Activated naive CD4-positive, alpha-beta T cell treated with anti-CD3 and anti-CD28 coated beads for 36 hours (primary cell): Measurements from ENCODE around the gene KRTAP10-4. TPM values are rescaled to one million over a fixed set of nuclear protein-coding genes. Genes with fewer than 3 reads are reported as not detected.
"Not testable (repeated sequence)": the region's sequence is repeated elsewhere in the genome, so short reads cannot be mapped to it uniquely, and the experiment has no call there.

Experiments
- CTCF ChIA-PET: fragments of 350-600 bp; sonication (Branson Sonifier 250); formaldehyde crosslinking; loops from one replicate; lab custom pipeline; 2021; ENCODE audit warnings: antibody characterized with exemption; lab: Charles Lee
- DNase-seq: peaks from one replicate; pipeline ENCODE4 v3.0.0-alpha.2; 2020
- H3K27ac Mint-ChIP-seq: one replicate; pipeline ENCODE4 v1.8.0; 2021; ENCODE audit warnings: mild to moderate bottlenecking, mixed read lengths
- H3K27me3 Mint-ChIP-seq: one replicate; pipeline ENCODE4 v1.8.0; 2021; ENCODE audit warnings: low read depth, mixed read lengths
- H3K36me3 Mint-ChIP-seq: one replicate; pipeline ENCODE4 v1.8.0; 2021; ENCODE audit warnings: low read depth, mixed read lengths
- H3K4me1 Mint-ChIP-seq: one replicate; pipeline ENCODE4 v1.8.0; 2021; ENCODE audit warnings: low read depth, mixed read lengths
- H3K4me3 Mint-ChIP-seq: one replicate; pipeline ENCODE4 v1.8.0; 2021; ENCODE audit warnings: mild to moderate bottlenecking, moderate library complexity, mixed read lengths
- H3K9me3 Mint-ChIP-seq: one replicate; pipeline ENCODE4 v1.8.0; 2021; ENCODE audit warnings: mixed read lengths
- intact Hi-C: fragments of 100-400 bp; cut with micrococcal nuclease; formaldehyde crosslinking; loops from one replicate; pipeline ENCODE4 v1.15.1; 2023
- total RNA-seq, 2 experiments: library from RNA; stranded (reverse); gene quantifications; one replicate each; pipeline ENCODE4 v1.2.3, GENCODE V29; 2021

KRTAP10-4 gene
- total RNA-seq, 2 experiments from 2014 or later: not detected

GRCh38 chr21:44579833-44580144 is 6.3 kb downstream of the KRTAP10-4 start:
- Mint-ChIP-seq H3K27me3 (no peaks in the 10 kb centered on the region), H3K27ac (no peak overlapping the region), H3K4me1 (peaks cover 10% of the 10 kb centered on the region), H3K4me3 (no peak overlapping the region), H3K36me3 (peaks cover 1% of the 10 kb centered on the region), H3K9me3 (peaks cover 32% of the 10 kb centered on the region)
- no peak for DNase-seq
- CTCF ChIA-PET: no interaction called here
- intact Hi-C loops: no loop called here

- Mint-ChIP-seq H3K9me3 (peaks cover 32% of the 10 kb centered on the region), H3K4me1 (peaks cover 10% of the 10 kb centered on the region)
- DNase-seq, H3K27ac Mint-ChIP-seq, H3K36me3 Mint-ChIP-seq, H3K4me3 Mint-ChIP-seq, intact Hi-C loops, H3K27me3 Mint-ChIP-seq, CTCF ChIA-PET: not testable (repeated sequence)
Measured at GRCh38 chr21:44580231-44580821, 6.8 kb downstream of the KRTAP10-4 start, which contains the start of gene KRTAP10-5. Gene KRTAP10-5, minus strand, starts transcription at chr21:44580604. Its CDS starts 26 bp downstream, at chr21:44580578.

GRCh38 chr21:44581158-44581557 is 7.6 kb downstream of the KRTAP10-4 start:
- Mint-ChIP-seq H3K4me1 (peaks cover 10% of the 10 kb centered on the region), H3K36me3 (peaks cover 1% of the 10 kb centered on the region), H3K27me3 (no peaks in the 10 kb centered on the region), H3K9me3 (peaks cover 32% of the 10 kb centered on the region), H3K27ac (no peak overlapping the region), H3K4me3 (no peak overlapping the region)
- intact Hi-C loops: no loop called here
- CTCF ChIA-PET: no interaction called here
- no peak for DNase-seq

- CTCF ChIA-PET: no interaction called here
- intact Hi-C loops: no loop called here
- Mint-ChIP-seq H3K4me3 (no peak overlapping the region), H3K27ac (no peak overlapping the region), H3K27me3 (no peaks in the 10 kb centered on the region), H3K9me3 (peaks cover 27% of the 10 kb centered on the region), H3K36me3 (peaks cover 1% of the 10 kb centered on the region), H3K4me1 (peaks cover 10% of the 10 kb centered on the region)
- no peak for DNase-seq
Measured at GRCh38 chr21:44582055-44582454, 8.5 kb downstream of the KRTAP10-4 start.

GRCh38 chr21:44583089-44583799 is 9.7 kb downstream of the KRTAP10-4 start:
- Mint-ChIP-seq H3K4me1 (peaks cover 10% of the 10 kb centered on the region), H3K27ac (no peak overlapping the region), H3K4me3 (no peak overlapping the region), H3K27me3 (no peaks in the 10 kb centered on the region), H3K9me3 (peaks cover 16% of the 10 kb centered on the region), H3K36me3 (peaks cover 1% of the 10 kb centered on the region)
- intact Hi-C loops: no loop called here
- CTCF ChIA-PET: interaction anchor here (1.1 to 1.5 kb wide), 3 partner anchors 36 to 224 kb away, joined by 3 to 4 read pairs (median 3); no protein-coding TSS in a partner anchor
- no peak for DNase-seq

- CTCF ChIA-PET: interaction anchor here (1.1 to 1.5 kb wide), 3 partner anchors 36 to 223 kb away, joined by 3 to 4 read pairs (median 3); no protein-coding TSS in a partner anchor
- peaks cover 16% of the 10 kb centered on the region for H3K9me3 Mint-ChIP-seq
- intact Hi-C loops: no loop called here
Measured at GRCh38 chr21:44583800-44584147, 10.2 kb downstream of the KRTAP10-4 start.

GRCh38 chr21:44585892-44586291 is 12.4 kb downstream of the KRTAP10-4 start:
- no peaks in the 10 kb centered on the region for H3K36me3 Mint-ChIP-seq

More at GRCh38 chr21:44583800-44584147, 10.2 kb downstream of the KRTAP10-4 start:
- peaks cover 1% of the 10 kb centered on the region for H3K36me3 Mint-ChIP-seq
- no peak overlapping the region for H3K4me3 Mint-ChIP-seq
- peak; percentile 70 for DNase-seq
- peaks cover 10% of the 10 kb centered on the region for H3K4me1 Mint-ChIP-seq
- no peak overlapping the region for H3K27ac Mint-ChIP-seq
- no peaks in the 10 kb centered on the region for H3K27me3 Mint-ChIP-seq

GRCh38 chr21:44589094-44589493 is 15.6 kb downstream of the KRTAP10-4 start:
- Mint-ChIP-seq H3K4me3 (no peak overlapping the region), H3K27ac (no peak overlapping the region), H3K27me3 (no peaks in the 10 kb centered on the region), H3K9me3 (no peaks in the 10 kb centered on the region), H3K4me1 (no peaks in the 10 kb centered on the region), H3K36me3 (no peaks in the 10 kb centered on the region)
- intact Hi-C loops: no loop called here
- CTCF ChIA-PET: no interaction called here
- DNase-seq: no peak

More at GRCh38 chr21:44585892-44586291, 12.4 kb downstream of the KRTAP10-4 start:
- intact Hi-C loops: no loop called here
- no peak for DNase-seq
- Mint-ChIP-seq H3K4me3 (no peak overlapping the region), H3K27me3 (no peaks in the 10 kb centered on the region), H3K27ac (no peak overlapping the region), H3K4me1 (peaks cover 10% of the 10 kb centered on the region), H3K9me3 (peaks cover 10% of the 10 kb centered on the region)
- CTCF ChIA-PET: interaction anchor here (0.6 kb wide), 1 partner anchor 33 kb away, joined by 3 read pairs; no protein-coding TSS in a partner anchor

GRCh38 chr21:44589586-44590305 is 16.2 kb downstream of the KRTAP10-4 start:
- CTCF ChIA-PET: no interaction called here
- DNase-seq: no peak

GRCh38 chr21:44590311-44590721 is 16.8 kb downstream of the KRTAP10-4 start:
- Mint-ChIP-seq H3K4me1 (no peaks in the 10 kb centered on the region), H3K4me3 (no peak overlapping the region), H3K36me3 (no peaks in the 10 kb centered on the region), H3K27ac (no peak overlapping the region), H3K9me3 (no peaks in the 10 kb centered on the region), H3K27me3 (no peaks in the 10 kb centered on the region)
- intact Hi-C loops: no loop called here
- CTCF ChIA-PET: no interaction called here
- no peak for DNase-seq

More at GRCh38 chr21:44589586-44590305, 16.2 kb downstream of the KRTAP10-4 start:
- Mint-ChIP-seq H3K36me3 (no peaks in the 10 kb centered on the region), H3K4me3 (no peak overlapping the region), H3K27me3 (no peaks in the 10 kb centered on the region), H3K27ac (no peak overlapping the region), H3K9me3 (no peaks in the 10 kb centered on the region), H3K4me1 (no peaks in the 10 kb centered on the region)
- intact Hi-C loops: no loop called here

GRCh38 chr21:44590897-44591800 is 17.6 kb downstream of the KRTAP10-4 start:
- CTCF ChIA-PET, H3K36me3 Mint-ChIP-seq, H3K27ac Mint-ChIP-seq, H3K27me3 Mint-ChIP-seq, intact Hi-C loops, DNase-seq, H3K4me3 Mint-ChIP-seq, H3K9me3 Mint-ChIP-seq, H3K4me1 Mint-ChIP-seq: not testable (repeated sequence)

- H3K27me3 Mint-ChIP-seq, H3K4me3 Mint-ChIP-seq, DNase-seq, H3K4me1 Mint-ChIP-seq, CTCF ChIA-PET, H3K36me3 Mint-ChIP-seq, H3K27ac Mint-ChIP-seq, H3K9me3 Mint-ChIP-seq: not testable (repeated sequence)
- intact Hi-C loops: loop anchor here (1.0 kb wide), 1 partner anchor 18 kb away; the partner anchor contains the start of gene KRTAP10-4
Measured at GRCh38 chr21:44591801-44592130, 18.2 kb downstream of the KRTAP10-4 start.
